GM20000 (cell line): ENCODE data around the gene ERBB4.

Experiments used
- DNase-seq: peaks from one replicate; pipeline ENCODE4 v3.0.0; 2012; ENCODE audit warnings: low spot score
- CTCF ChIP-seq: IDR thresholded peaks from 2 replicates; pipeline ENCODE4 v1.5.1; 2012; ENCODE audit warnings: mild to moderate bottlenecking, control low read depth; ENCODE audit errors: extremely low read depth, missing control alignments

Gene ERBB4

GRCh38 chr2:212135739-212136138 lies 402.9 kb downstream of the ERBB4 start:
- no peak for DNase-seq
- TF ChIP-seq CTCF = no peak

- DNase-seq = no peak
- no peak for TF ChIP-seq CTCF
Observed at GRCh38 chr2:212133337-212133736, 405.3 kb downstream of the ERBB4 start.

- no peak for TF ChIP-seq CTCF
- DNase-seq = no peak
Observed at GRCh38 chr2:212124598-212124997, 414.0 kb downstream of the ERBB4 start.

GRCh38 chr2:212119591-212119990 lies 419.0 kb downstream of the ERBB4 start:
- TF ChIP-seq CTCF = no peak
- no peak for DNase-seq

GRCh38 chr2:212117926-212118325 lies 420.7 kb downstream of the ERBB4 start:
- no peak for TF ChIP-seq CTCF
- no peak for DNase-seq

GRCh38 chr2:212114489-212114888 lies 424.1 kb downstream of the ERBB4 start:
- DNase-seq = no peak
- TF ChIP-seq CTCF = no peak

- TF ChIP-seq CTCF = no peak
- no peak for DNase-seq
Observed at GRCh38 chr2:212112401-212112800, 426.2 kb downstream of the ERBB4 start.
